Measurements from ENCODE around the gene PDZD2.

The PDZD2 gene

GRCh38 chr5:32144378-32145207 lies 505.7 kb downstream of the PDZD2 start:
- Histone ChIP-seq H3K4me1 (ENCODE audit: low read length) (no peaks in the 10 kb centered on the region), H3K4me2 (ENCODE audit: low read depth, low read length) (no peak overlapping the region), H3K9ac (ENCODE audit: low read length) (no peak overlapping the region), H4K20me1 (ENCODE audit: insufficient read depth, low read length) (peaks cover 56% of the 10 kb centered on the region), H3K9me3 (replicated peaks; ENCODE audit: insufficient read depth, low read length) (no peaks in the 10 kb centered on the region), H3K4me3 (ENCODE audit: low read length) (no peak overlapping the region), H3F3A (ENCODE audit: insufficient read depth, low read length) (no peaks in the 10 kb centered on the region), H3K79me2 (ENCODE audit: low read length) (peaks cover 82% of the 10 kb centered on the region), H3K27ac (ENCODE audit: low read length) (no peak overlapping the region), H3K9me2 (replicated peaks; ENCODE audit: insufficient read depth, low read length) (no peaks in the 10 kb centered on the region), H3K27me3 (replicated peaks; ENCODE audit: insufficient read depth, low read length) (no peaks in the 10 kb centered on the region), H3K36me3 (replicated peaks; ENCODE audit: insufficient read depth, low read length) (0 out of 2 replicates have a peak, but pooled peaks cover 3% of the 10 kb centered on the region), H2AFZ (ENCODE audit: low read length) (no peak overlapping the region)
- DNase-seq: no peak
- TF ChIP-seq, protein P1, sequence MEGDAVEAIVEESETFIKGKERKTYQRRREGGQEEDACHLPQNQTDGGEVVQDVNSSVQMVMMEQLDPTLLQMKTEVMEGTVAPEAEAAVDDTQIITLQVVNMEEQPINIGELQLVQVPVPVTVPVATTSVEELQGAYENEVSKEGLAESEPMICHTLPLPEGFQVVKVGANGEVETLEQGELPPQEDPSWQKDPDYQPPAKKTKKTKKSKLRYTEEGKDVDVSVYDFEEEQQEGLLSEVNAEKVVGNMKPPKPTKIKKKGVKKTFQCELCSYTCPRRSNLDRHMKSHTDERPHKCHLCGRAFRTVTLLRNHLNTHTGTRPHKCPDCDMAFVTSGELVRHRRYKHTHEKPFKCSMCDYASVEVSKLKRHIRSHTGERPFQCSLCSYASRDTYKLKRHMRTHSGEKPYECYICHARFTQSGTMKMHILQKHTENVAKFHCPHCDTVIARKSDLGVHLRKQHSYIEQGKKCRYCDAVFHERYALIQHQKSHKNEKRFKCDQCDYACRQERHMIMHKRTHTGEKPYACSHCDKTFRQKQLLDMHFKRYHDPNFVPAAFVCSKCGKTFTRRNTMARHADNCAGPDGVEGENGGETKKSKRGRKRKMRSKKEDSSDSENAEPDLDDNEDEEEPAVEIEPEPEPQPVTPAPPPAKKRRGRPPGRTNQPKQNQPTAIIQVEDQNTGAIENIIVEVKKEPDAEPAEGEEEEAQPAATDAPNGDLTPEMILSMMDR (IDR thresholded peaks at IDR 0.05; ENCODE audit: low read length): no peak
- TF ChIP-seq EZH2phosphoT487 (IDR thresholded peaks at IDR 0.05; ENCODE audit: low read length) (no peak), EZH2 (optimal IDR thresholded peaks at IDR 0.05; ENCODE audit: low read depth, low read length) (no peak)

DNA sequence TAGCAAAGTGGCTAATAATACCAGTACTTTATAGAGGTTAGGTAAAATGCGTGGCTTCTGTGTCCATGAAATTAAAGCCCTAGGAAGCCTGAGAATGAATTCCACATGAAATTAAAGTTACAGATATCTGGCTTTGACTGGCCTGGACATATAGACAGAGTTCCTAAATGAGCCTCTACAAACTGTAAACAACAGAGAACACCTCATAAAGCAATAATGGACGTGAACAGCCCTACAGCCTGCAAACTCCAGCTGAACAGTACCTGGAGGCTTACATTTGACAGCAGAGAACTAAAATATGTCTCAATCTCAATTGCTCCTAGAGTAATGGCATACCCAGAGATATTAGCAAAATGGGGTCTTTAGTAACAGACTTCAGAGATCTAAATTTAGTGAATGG lies 506.4 kb downstream of the PDZD2 start:
- Histone ChIP-seq H3K4me1 (ENCODE audit: low read length) (no peaks in the 10 kb centered on the region), H3K36me3 (replicated peaks; ENCODE audit: insufficient read depth, low read length) (no peaks in the 10 kb centered on the region), H3K27ac (ENCODE audit: low read length) (no peak overlapping the region), H3K27me3 (replicated peaks; ENCODE audit: insufficient read depth, low read length) (no peaks in the 10 kb centered on the region), H4K20me1 (ENCODE audit: insufficient read depth, low read length) (peaks cover 58% of the 10 kb centered on the region), H3K79me2 (ENCODE audit: low read length) (peaks cover 82% of the 10 kb centered on the region), H3F3A (ENCODE audit: insufficient read depth, low read length) (no peaks in the 10 kb centered on the region), H3K9me3 (replicated peaks; ENCODE audit: insufficient read depth, low read length) (no peaks in the 10 kb centered on the region), H3K9me2 (replicated peaks; ENCODE audit: insufficient read depth, low read length) (no peaks in the 10 kb centered on the region), H3K4me3 (ENCODE audit: low read length) (no peak overlapping the region), H2AFZ (ENCODE audit: low read length) (no peak overlapping the region), H3K4me2 (ENCODE audit: low read depth, low read length) (no peak overlapping the region), H3K9ac (ENCODE audit: low read length) (no peak overlapping the region)
- TF ChIP-seq EZH2 (optimal IDR thresholded peaks at IDR 0.05; ENCODE audit: low read depth, low read length) (no peak), EZH2phosphoT487 (IDR thresholded peaks at IDR 0.05; ENCODE audit: low read length) (no peak)
- TF ChIP-seq, protein P1 (IDR thresholded peaks at IDR 0.05; ENCODE audit: low read length): no peak
- no peak for DNase-seq

GRCh38 chr5:32147236-32147635 lies 508.3 kb downstream of the PDZD2 start:
- TF ChIP-seq, protein P1 (IDR thresholded peaks at IDR 0.05; ENCODE audit: low read length): no peak
- TF ChIP-seq EZH2phosphoT487 (IDR thresholded peaks at IDR 0.05; ENCODE audit: low read length): no peak
- no peak for TF ChIP-seq EZH2 (optimal IDR thresholded peaks at IDR 0.05; ENCODE audit: low read depth, low read length)
- no peaks in the 10 kb centered on the region for H3K9me2 ChIP-seq (replicated peaks; ENCODE audit: insufficient read depth, low read length)
- H3K4me1 ChIP-seq (ENCODE audit: low read length): no peaks in the 10 kb centered on the region
- H3K9ac ChIP-seq (ENCODE audit: low read length): no peak overlapping the region
- H3K4me3 ChIP-seq (ENCODE audit: low read length): no peak overlapping the region
- H2AFZ ChIP-seq (ENCODE audit: low read length): no peak overlapping the region
- no peaks in the 10 kb centered on the region; the same call in 1 of the 2 replicates for H3K36me3 ChIP-seq (replicated peaks; ENCODE audit: insufficient read depth, low read length)
- no peak overlapping the region for H3K4me2 ChIP-seq (ENCODE audit: low read depth, low read length)
- H3F3A ChIP-seq (ENCODE audit: insufficient read depth, low read length): no peaks in the 10 kb centered on the region
- H4K20me1 ChIP-seq (ENCODE audit: insufficient read depth, low read length): peaks cover 73% of the 10 kb centered on the region
- no peak for DNase-seq
- H3K27ac ChIP-seq (ENCODE audit: low read length): no peak overlapping the region
- H3K79me2 ChIP-seq (ENCODE audit: low read length): peaks cover 89% of the 10 kb centered on the region
- H3K27me3 ChIP-seq (replicated peaks; ENCODE audit: insufficient read depth, low read length): no peaks in the 10 kb centered on the region
- H3K9me3 ChIP-seq (replicated peaks; ENCODE audit: insufficient read depth, low read length): no peaks in the 10 kb centered on the region

Measured in MM.1S (cell line).